Heart left ventricle (tissue), 16 donors: ENCODE results near the gene ARHGAP45. TPM values are rescaled to one million over a fixed set of nuclear protein-coding genes. Genes with fewer than 3 reads are reported as not detected.

Source experiments
- ATAC-seq, 4 donors: fragments of 200-7000 bp; cut with Tn5 transposase; one replicate each; pipeline ENCODE4 v1.9.1; 2020 to 2022; ENCODE audit warnings: moderate library complexity in 4 of 4, mild to moderate bottlenecking in 3 of 4, moderate number of reproducible peaks in 1 of 4
- DNase-seq, 5 donors: peaks; one replicate each; pipeline ENCODE4 v3.0.0-alpha.2; 2020
- H3K27ac ChIP-seq, 12 donors: fragments of 200-600 bp; sonication (generic) in 4 of 12; one replicate each; pipeline versions ENCODE4 v1.5.0 to v1.8.0; 2016 to 2022; ENCODE audit warnings: mild to moderate bottlenecking in 2 of 12
- H3K27me3 ChIP-seq, 9 donors: fragments of 200-600 bp; sonication (generic) in 2 of 9; one replicate each; pipeline versions ENCODE4 v1.5.1 to v1.8.0; 2016 to 2022; ENCODE audit warnings: mild to moderate bottlenecking in 3 of 9
- H3K36me3 ChIP-seq, 9 donors: fragments of 200-600 bp; sonication (generic) in 2 of 9; one replicate each; pipeline versions ENCODE4 v1.5.0 to v1.8.0; 2018 to 2022; ENCODE audit warnings: mild to moderate bottlenecking in 2 of 9
- H3K4me1 ChIP-seq, 12 donors: fragments of 200-600 bp; sonication (generic) in 4 of 12; one replicate each; pipeline versions ENCODE4 v1.5.0 to v1.8.0; 2016 to 2022; ENCODE audit warnings: mild to moderate bottlenecking in 3 of 12
- H3K4me3 ChIP-seq, 12 donors: fragments of 200-600 bp; sonication (generic) in 4 of 12; one replicate each; pipeline versions ENCODE4 v1.5.0 to v1.8.0; 2017 to 2022; ENCODE audit warnings: mild to moderate bottlenecking in 9 of 12, moderate library complexity in 4 of 12
- H3K9me3 ChIP-seq, 12 donors: fragments of 200-600 bp; sonication (generic) in 4 of 12; one replicate each; pipeline versions ENCODE4 v1.5.0 to v1.8.0; 2016 to 2022; ENCODE audit warnings: mild to moderate bottlenecking in 1 of 12
- CTCF ChIP-seq, 12 donors: fragments of 200-600 bp; sonication (generic) in 4 of 12; IDR thresholded peaks; one replicate each; pipeline versions ENCODE4 v1.5.0 to v1.8.0; 2018 to 2022; ENCODE audit warnings: antibody characterized with exemption in 12 of 12, mild to moderate bottlenecking in 5 of 12
- POLR2A ChIP-seq, 2 donors: fragments of 450-650 bp; IDR thresholded peaks; one replicate each; pipeline ENCODE4 v1.6.1; 2017; ENCODE audit warnings: antibody characterized with exemption in 2 of 2, mild to moderate bottlenecking in 2 of 2, moderate library complexity in 2 of 2
- WGBS, 4 donors: extraction: QIAGEN DNeasy Blood & Tissue Kit in 2 of 4; methylation state at CpG; one replicate each; pipeline versions ENCODE4 v1.1.5 to v1.1.7; 2013 to 2018; 5-methylcytosine and 5-hydroxymethylcytosine counted together
- intact Hi-C, 10 donors: fragments of 100-400 bp; cut with DNase I; formaldehyde crosslinking; loops; one replicate each; pipeline versions ENCODE4 v1.11.1 to v1.14.2; 2022
- polyA plus RNA-seq, 2 donors: library from polyadenylated mRNA; stranded (reverse); fragments of 200-250 nt; gene quantifications; one replicate each; pipeline ENCODE4 v1.2.3, GENCODE V29; 2013
- total RNA-seq, 9 donors: library from RNA; depleted of rRNA in 2 of 9; stranded (reverse); fragments of >200 nt in 2 of 9; fragmentation: NEBNext Ultra II Directional in 3 of 9; extraction: Animal tissue kit (Norgen Biotek cat#: 25700) in 3 of 9; gene quantifications; one replicate each; pipeline versions ENCODE4 v1.1.0 to v1.2.4, GENCODE V29; 2016 to 2023
- donor health status: ischemic (EF 13 %, LVEDD 7.1; RV severe dilation, severe dysfunction).
- donor health status: healthy with polysubstance abuse.
- donor health status: DM: no; HTN: yes; CAD: no.
- donor health status: DM: no; HTN: no; CAD: no.
- donor health status: ischemic (EF 25% LVEDD 6.9; RV normal size, moderate dysfunction).
- donor health status: ischemic (EF 25% LVEDD 5.7; RV mildly dilated, moderate dysfunction).
- donor health status: healthy.
- donor health status: DM: yes; HTN: yes; CAD: no.
- donor health status: ischemic (EF 35%, LVEDD 5.7; RV mildly dilated, moderate dysfunction).
- donor health status: nonischemic (EF 11% LVEDD 7.7; RV severe dilation, severe dysfunction).
- donor health status: DM: yes; HTN: yes; CAD: no.
- donor health status: PGD.
- donor health status: ischemic (EF 29% LVEDD 5.4; RV normal size, mild dysfunction).
- donor health status: nonischemic (EF 23%, LVEDD 6.1; RV moderate dilation, normal function).

ARHGAP45 gene
- total and polyA plus RNA-seq, 11 donors: 1.6 to 38.2 (median 4.7) TPM

- Histone ChIP-seq H3K27me3 (no peaks in the 10 kb centered on the region), H3K36me3 (peaks cover 0 to 66% (median 47%) of the 10 kb centered on the region in 9 donors), H3K4me1 (peaks cover 5 to 64% (median 14%) of the 10 kb centered on the region in 12 donors), H3K4me3 (no peak overlapping the region), H3K9me3 (no peaks in the 10 kb centered on the region), H3K27ac (no peak overlapping the region)
- TF ChIP-seq CTCF (IDR thresholded peaks at IDR 0.05): no peak
- no peak for TF ChIP-seq POLR2A (IDR thresholded peaks at IDR 0.05)
- intact Hi-C loops: loop anchor here in 1 of 10 donors (5.0 kb wide), 2 partner anchors 49 to 64 kb away; partner anchors contain the start of genes ABCA7 and CNN2
- no peak for DNase-seq
- 77 to 96% (median 88%) methylated on average over 10 to 27 of the region's 27 CpGs for WGBS, 4 donors
- ATAC-seq: no peak
Observed at GRCh38 chr19:1091544-1092175, 24.7 kb downstream of the ARHGAP45 start.

- peaks cover 5 to 48% (median 13%) of the 10 kb centered on the region in 12 donors for H3K4me1 ChIP-seq
- 82 to 86% (median 84%) methylated on average over 15 of the region's 15 CpGs for WGBS, 4 donors
- intact Hi-C loops: loop anchor here in 1 of 10 donors (5.0 kb wide), 2 partner anchors 51 to 66 kb away; partner anchors contain the start of genes ABCA7 and CNN2
- no peak for TF ChIP-seq POLR2A (IDR thresholded peaks at IDR 0.05)
- TF ChIP-seq CTCF (IDR thresholded peaks at IDR 0.05): no peak
- H3K36me3 ChIP-seq: peaks cover 0 to 54% (median 44%) of the 10 kb centered on the region in 9 donors
- H3K27me3 ChIP-seq: no peaks in the 10 kb centered on the region
- peak in 1 of 5 donors; percentile 20 for DNase-seq
- H3K27ac ChIP-seq: no peak overlapping the region
- peak overlapping the region in 5 of 12 donors; percentile 67 to 97 (median 88) for H3K4me3 ChIP-seq
- no peaks in the 10 kb centered on the region for H3K9me3 ChIP-seq
- no peak for ATAC-seq
Observed at GRCh38 chr19:1093330-1093729, 26.4 kb downstream of the ARHGAP45 start.

- H3K4me1 ChIP-seq: peaks cover 5 to 48% (median 16%) of the 10 kb centered on the region in 12 donors
- no peaks in the 10 kb centered on the region for H3K9me3 ChIP-seq
- 65 to 67% (median 66%) methylated on average over 28 to 32 of the region's 32 CpGs for WGBS, 4 donors
- TF ChIP-seq POLR2A (IDR thresholded peaks at IDR 0.05) (no peak), CTCF (IDR thresholded peaks at IDR 0.05) (no peak)
- H3K27me3 ChIP-seq: no peaks in the 10 kb centered on the region
- intact Hi-C loops: loop anchor here in 1 of 10 donors (5.0 kb wide), 2 partner anchors 52 to 67 kb away; partner anchors contain the start of genes ABCA7 and CNN2
- H3K4me3 ChIP-seq: peak overlapping the region; percentile 67 to 97 (median 88)
- peak overlapping the region in 3 of 12 donors; percentile 77 to 88 (median 83) for H3K27ac ChIP-seq
- H3K36me3 ChIP-seq: peaks cover 0 to 47% (median 40%) of the 10 kb centered on the region in 9 donors
- DNase-seq (peak in 1 of 5 donors; percentile 24), ATAC-seq (no peak)
Observed at GRCh38 chr19:1093811-1094553, 27.0 kb downstream of the ARHGAP45 start.

GRCh38 chr19:1094655-1094977 is 27.6 kb downstream of the ARHGAP45 start:
- H3K27ac ChIP-seq: peak overlapping the region in 10 of 12 donors; percentile 65 to 88 (median 80)
- no peaks in the 10 kb centered on the region for H3K27me3 ChIP-seq
- 0 to 2% (median 1%) methylated on average over 9 to 19 of the region's 19 CpGs for WGBS, 4 donors
- peak overlapping the region; percentile 67 to 97 (median 88) for H3K4me3 ChIP-seq
- H3K9me3 ChIP-seq: peaks cover 0 to 1% (median 0%) of the 10 kb centered on the region in 12 donors
- peaks cover 5 to 48% (median 22%) of the 10 kb centered on the region in 12 donors for H3K4me1 ChIP-seq
- intact Hi-C loops: loop anchor here in 1 of 10 donors (5.0 kb wide), 2 partner anchors 52 to 67 kb away; partner anchors contain the start of genes ABCA7 and CNN2
- ATAC-seq (no peak), DNase-seq (no peak)
- TF ChIP-seq POLR2A (IDR thresholded peaks at IDR 0.05) (no peak), CTCF (IDR thresholded peaks at IDR 0.05) (no peak)
- H3K36me3 ChIP-seq: peaks cover 0 to 41% (median 33%) of the 10 kb centered on the region in 9 donors
